ENCODE measurements around the gene CCDC194. TPM values are rescaled to one million over a fixed set of nuclear protein-coding genes. Genes with fewer than 3 reads are reported as not detected.

The CCDC194 gene
- total RNA-seq, 6 donors from 2014 or later: 0.83 to 2.2 (median 2.1) TPM; not detected in 3

DNA sequence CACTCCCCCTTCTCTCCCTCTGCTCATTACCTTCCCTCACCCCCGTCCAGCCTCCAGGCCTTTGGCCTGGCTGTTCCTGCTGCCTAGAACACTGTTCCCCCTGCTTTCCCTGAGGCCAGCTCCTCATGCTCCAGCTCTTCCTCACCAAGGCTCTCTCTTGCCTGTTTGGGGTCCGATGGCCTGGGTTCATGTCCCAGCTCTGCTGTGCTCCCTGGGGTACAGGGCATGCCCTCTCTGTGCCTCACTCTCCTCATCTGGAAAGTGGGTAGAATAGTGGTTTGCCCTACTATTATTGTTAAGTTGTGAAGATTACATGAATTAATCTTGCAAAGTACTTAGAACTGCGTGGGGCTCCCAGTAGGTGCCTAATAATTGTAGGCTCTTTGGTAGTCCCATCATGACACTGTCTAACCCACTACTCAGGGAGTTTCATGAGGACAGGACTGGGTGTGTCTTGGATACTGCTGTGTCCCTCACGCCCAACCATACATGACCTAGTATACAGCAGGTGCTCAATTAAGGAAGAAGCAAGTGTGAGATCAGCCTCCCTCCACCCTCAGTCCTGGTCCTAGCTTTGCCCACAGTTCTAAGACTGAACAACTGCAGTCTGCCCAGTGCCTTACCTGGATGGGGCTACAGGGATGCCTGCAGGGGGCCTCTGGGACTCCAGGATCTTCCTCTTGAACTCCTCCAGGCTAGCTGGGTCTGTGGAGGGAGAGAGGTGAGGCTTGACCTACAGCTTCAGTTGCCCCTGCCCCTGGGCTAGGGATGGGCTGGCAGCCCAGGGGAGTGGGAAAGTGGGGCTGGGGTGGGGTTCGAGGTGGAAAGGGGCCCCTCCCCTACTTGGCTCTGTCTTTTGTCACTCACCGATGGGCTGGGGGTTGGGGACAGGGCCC lies 33.8 kb downstream of the CCDC194 start:
- DNase-seq (no peak), ATAC-seq (ENCODE audit: low FRiP score in 2 of 2) (no peak)
- Histone ChIP-seq H3K9me3 (no peaks in the 10 kb centered on the region), H3K27me3 (no peaks in the 10 kb centered on the region), H3K27ac (no peak overlapping the region), H3K36me3 (no peaks in the 10 kb centered on the region), H3K4me1 (peaks cover 3 to 13% (median 9%) of the 10 kb centered on the region in 4 donors), H3K4me3 (no peak overlapping the region)
- 80 to 90% methylated on average over 6 of the region's 6 CpGs for WGBS, 2 donors
- TF ChIP-seq EP300 (IDR thresholded peaks at IDR 0.05) (no peak), POLR2A (IDR thresholded peaks at IDR 0.05) (no peak), POLR2AphosphoS5 (IDR thresholded peaks at IDR 0.05) (no peak)
- TF ChIP-seq, protein P1, sequence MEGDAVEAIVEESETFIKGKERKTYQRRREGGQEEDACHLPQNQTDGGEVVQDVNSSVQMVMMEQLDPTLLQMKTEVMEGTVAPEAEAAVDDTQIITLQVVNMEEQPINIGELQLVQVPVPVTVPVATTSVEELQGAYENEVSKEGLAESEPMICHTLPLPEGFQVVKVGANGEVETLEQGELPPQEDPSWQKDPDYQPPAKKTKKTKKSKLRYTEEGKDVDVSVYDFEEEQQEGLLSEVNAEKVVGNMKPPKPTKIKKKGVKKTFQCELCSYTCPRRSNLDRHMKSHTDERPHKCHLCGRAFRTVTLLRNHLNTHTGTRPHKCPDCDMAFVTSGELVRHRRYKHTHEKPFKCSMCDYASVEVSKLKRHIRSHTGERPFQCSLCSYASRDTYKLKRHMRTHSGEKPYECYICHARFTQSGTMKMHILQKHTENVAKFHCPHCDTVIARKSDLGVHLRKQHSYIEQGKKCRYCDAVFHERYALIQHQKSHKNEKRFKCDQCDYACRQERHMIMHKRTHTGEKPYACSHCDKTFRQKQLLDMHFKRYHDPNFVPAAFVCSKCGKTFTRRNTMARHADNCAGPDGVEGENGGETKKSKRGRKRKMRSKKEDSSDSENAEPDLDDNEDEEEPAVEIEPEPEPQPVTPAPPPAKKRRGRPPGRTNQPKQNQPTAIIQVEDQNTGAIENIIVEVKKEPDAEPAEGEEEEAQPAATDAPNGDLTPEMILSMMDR (IDR thresholded peaks at IDR 0.05): no peak

DNA sequence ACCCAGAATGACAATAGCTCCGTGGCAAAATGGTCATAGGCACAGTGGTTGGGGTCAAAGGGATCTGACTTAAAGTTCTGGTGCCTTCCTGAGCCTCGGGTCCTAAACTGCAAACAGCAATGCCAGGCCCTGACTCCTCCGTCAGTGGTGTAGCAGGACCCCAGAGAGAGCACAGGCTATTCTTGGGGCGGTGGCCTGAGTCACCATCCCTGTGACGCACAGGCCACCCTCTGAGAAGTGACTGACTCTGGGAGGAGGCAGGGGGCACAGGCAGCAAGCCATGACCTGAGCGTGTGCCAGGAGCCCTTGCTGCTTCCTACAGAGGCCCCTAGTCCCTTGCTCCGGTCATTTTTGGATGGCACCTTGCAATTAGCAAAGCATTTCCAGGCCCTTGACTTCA lies 35.6 kb downstream of the CCDC194 start:
- H3K27me3 ChIP-seq: no peaks in the 10 kb centered on the region
- peak in 1 of 2 donors; percentile 17 for TF ChIP-seq POLR2AphosphoS5 (IDR thresholded peaks at IDR 0.05)
- TF ChIP-seq, protein P1 (IDR thresholded peaks at IDR 0.05): no peak
- WGBS, 2 donors: 74 to 81% methylated on average over 4 to 7 of the region's 7 CpGs
- peak overlapping the region in 2 of 4 donors; percentile 23 to 44 for H3K27ac ChIP-seq
- H3K4me3 ChIP-seq: no peak overlapping the region
- DNase-seq (no peak), ATAC-seq (ENCODE audit: low FRiP score in 2 of 2) (peak in 1 of 2 donors; percentile 38)
- H3K9me3 ChIP-seq: no peaks in the 10 kb centered on the region
- peaks cover 3 to 13% (median 9%) of the 10 kb centered on the region in 4 donors for H3K4me1 ChIP-seq
- no peaks in the 10 kb centered on the region for H3K36me3 ChIP-seq

DNA sequence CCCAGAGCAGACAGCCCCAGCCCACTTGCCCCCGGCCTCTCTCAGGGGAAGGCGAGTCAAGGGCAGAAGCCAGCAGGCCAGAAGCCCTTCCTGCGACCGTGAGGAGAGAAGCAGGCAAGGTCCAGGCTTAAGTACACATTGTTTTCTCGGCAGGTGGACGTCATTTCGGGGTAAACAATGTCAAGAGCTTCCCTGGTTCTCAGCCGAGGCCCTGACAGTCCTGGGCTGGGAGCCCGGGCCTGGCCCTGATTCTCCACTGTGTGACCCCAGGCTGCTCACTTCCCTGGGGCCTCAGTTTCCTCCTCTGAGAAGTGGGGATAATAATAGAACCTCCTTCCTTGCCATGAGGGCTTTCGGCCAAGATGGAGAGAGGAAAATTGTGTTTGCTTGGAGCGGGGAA lies 36.3 kb downstream of the CCDC194 start:
- TF ChIP-seq, protein P1 (IDR thresholded peaks at IDR 0.05): no peak
- TF ChIP-seq POLR2A (IDR thresholded peaks at IDR 0.05): no peak
- TF ChIP-seq POLR2AphosphoS5 (IDR thresholded peaks at IDR 0.05): peak in 1 of 2 donors; percentile 12
- TF ChIP-seq EP300 (IDR thresholded peaks at IDR 0.05): peak in 1 of 4 donors; percentile 30
- 39 to 73% methylated on average over 4 to 11 of the region's 11 CpGs for WGBS, 2 donors
- H3K4me3 ChIP-seq: no peak overlapping the region
- no peaks in the 10 kb centered on the region for H3K9me3 ChIP-seq
- peaks cover 8 to 13% (median 13%) of the 10 kb centered on the region in 4 donors for H3K4me1 ChIP-seq
- H3K27me3 ChIP-seq: no peaks in the 10 kb centered on the region
- H3K27ac ChIP-seq: peak overlapping the region in 3 of 4 donors; percentile 23 to 44 (median 26)
- peak in 1 of 2 donors; percentile 73 for DNase-seq
- no peaks in the 10 kb centered on the region for H3K36me3 ChIP-seq
- peak; percentile 25 to 55 for ATAC-seq (ENCODE audit: low FRiP score in 2 of 2)

DNA sequence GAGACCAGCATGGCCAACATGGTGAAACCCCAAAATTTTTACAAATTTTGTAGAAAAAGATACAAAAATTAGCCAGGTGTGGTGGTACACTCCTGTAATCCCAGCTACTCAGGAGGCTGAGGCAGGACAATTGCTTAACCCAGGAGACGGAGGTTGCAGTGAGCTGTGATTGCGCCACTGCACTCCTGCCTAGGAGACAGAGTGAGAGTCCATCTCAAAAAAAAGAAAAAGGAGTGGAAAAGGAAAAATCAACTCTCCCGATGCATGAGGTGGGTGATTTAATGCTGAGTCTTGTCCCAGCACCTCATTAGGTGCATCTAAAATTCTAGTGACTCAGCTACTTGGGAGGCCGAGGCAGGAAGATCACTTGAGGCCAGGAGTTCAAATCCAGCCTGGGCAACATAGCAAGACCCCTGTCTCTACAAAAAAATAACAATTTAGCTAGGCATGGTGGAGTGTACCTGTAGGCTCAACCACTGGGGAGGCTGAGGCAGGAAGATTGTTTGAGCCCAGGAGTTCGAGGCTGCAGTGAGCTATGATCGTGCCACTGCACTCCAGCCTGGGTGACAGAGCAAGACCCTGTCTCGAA lies 36.8 kb downstream of the CCDC194 start:
- ATAC-seq (ENCODE audit: low FRiP score in 2 of 2) (no peak), DNase-seq (no peak)
- H3K9me3 ChIP-seq: no peaks in the 10 kb centered on the region
- H3K36me3 ChIP-seq: no peaks in the 10 kb centered on the region
- WGBS, 2 donors: 68 to 83% methylated on average over 7 of the region's 7 CpGs
- no peaks in the 10 kb centered on the region for H3K27me3 ChIP-seq
- TF ChIP-seq POLR2AphosphoS5 (IDR thresholded peaks at IDR 0.05) (no peak), EP300 (IDR thresholded peaks at IDR 0.05) (no peak)
- H3K4me1 ChIP-seq: peaks cover 9 to 19% (median 15%) of the 10 kb centered on the region in 4 donors
- peak overlapping the region in 3 of 4 donors; percentile 23 to 44 (median 26) for H3K27ac ChIP-seq
- H3K4me3 ChIP-seq: no peak overlapping the region

DNA sequence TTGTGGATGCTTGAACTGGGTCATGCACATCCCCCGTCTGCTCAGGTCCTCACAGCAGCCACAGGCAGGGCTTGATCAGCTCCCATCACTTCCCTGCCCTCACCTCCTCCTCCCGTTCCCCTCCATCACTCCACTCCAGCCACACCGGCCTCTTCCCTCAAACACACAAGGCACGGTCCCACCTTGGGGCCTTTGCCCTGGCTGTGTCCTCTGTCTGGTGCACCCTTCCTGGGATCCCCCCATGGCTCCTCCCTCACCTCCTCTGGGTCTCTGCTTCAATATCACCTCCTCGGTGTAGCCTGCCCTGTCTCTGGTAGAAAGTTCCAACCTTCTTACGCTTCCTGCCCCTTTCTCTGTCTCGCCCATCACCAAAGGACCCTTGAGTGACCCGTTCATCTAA lies 40.6 kb downstream of the CCDC194 start:
- H3K36me3 ChIP-seq: no peaks in the 10 kb centered on the region
- no peaks in the 10 kb centered on the region for H3K27me3 ChIP-seq
- TF ChIP-seq POLR2AphosphoS5 (IDR thresholded peaks at IDR 0.05) (no peak), EP300 (IDR thresholded peaks at IDR 0.05) (no peak), POLR2A (IDR thresholded peaks at IDR 0.05) (no peak)
- TF ChIP-seq, protein P1 (IDR thresholded peaks at IDR 0.05): no peak
- no peak for DNase-seq
- 81 to 86% methylated on average over 8 of the region's 8 CpGs for WGBS, 2 donors
- peak overlapping the region in 1 of 4 donors; percentile 49 for H3K27ac ChIP-seq
- H3K4me3 ChIP-seq: no peak overlapping the region
- H3K4me1 ChIP-seq: peaks cover 15 to 33% (median 24%) of the 10 kb centered on the region in 4 donors
- peak in 1 of 2 donors; percentile 36 for ATAC-seq (ENCODE audit: low FRiP score in 2 of 2)
- no peaks in the 10 kb centered on the region for H3K9me3 ChIP-seq

Data from upper lobe of left lung (tissue), 6 donors.